GM13976 (cell line): ENCODE measurements around the gene KCNMA1.

ENCODE experiments used
- DNase-seq: peaks from one replicate; pipeline ENCODE4 v3.0.0; 2012; ENCODE audit warnings: low spot score
- in situ Hi-C: fragments of 300-500 bp; cut with MboI; formaldehyde crosslinking; loops from one replicate; pipeline ENCODE4 v1.12.0; 2022; ENCODE audit warnings: low sequenced_read_pairs, mixed read lengths, inconsistent platforms; ENCODE audit not compliant: unreplicated experiment
- TF ChIP-seq, protein P1 (sequence below): IDR thresholded peaks from 2 replicates; pipeline ENCODE4 v1.5.1; 2012; ENCODE audit warnings: borderline replicate concordance, mild to moderate bottlenecking; ENCODE audit not compliant: insufficient read depth; ENCODE audit errors: extremely low read depth, missing control alignments, control extremely low read depth

The KCNMA1 gene

GRCh38 chr10:77068969-77069368 is 568.6 kb downstream of the KCNMA1 start:
- DNase-seq: no peak
- in situ Hi-C loops: no loop called here
- TF ChIP-seq, protein P1, sequence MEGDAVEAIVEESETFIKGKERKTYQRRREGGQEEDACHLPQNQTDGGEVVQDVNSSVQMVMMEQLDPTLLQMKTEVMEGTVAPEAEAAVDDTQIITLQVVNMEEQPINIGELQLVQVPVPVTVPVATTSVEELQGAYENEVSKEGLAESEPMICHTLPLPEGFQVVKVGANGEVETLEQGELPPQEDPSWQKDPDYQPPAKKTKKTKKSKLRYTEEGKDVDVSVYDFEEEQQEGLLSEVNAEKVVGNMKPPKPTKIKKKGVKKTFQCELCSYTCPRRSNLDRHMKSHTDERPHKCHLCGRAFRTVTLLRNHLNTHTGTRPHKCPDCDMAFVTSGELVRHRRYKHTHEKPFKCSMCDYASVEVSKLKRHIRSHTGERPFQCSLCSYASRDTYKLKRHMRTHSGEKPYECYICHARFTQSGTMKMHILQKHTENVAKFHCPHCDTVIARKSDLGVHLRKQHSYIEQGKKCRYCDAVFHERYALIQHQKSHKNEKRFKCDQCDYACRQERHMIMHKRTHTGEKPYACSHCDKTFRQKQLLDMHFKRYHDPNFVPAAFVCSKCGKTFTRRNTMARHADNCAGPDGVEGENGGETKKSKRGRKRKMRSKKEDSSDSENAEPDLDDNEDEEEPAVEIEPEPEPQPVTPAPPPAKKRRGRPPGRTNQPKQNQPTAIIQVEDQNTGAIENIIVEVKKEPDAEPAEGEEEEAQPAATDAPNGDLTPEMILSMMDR: no peak

- TF ChIP-seq, protein P1: no peak
- DNase-seq: no peak
- in situ Hi-C loops: no loop called here
These were observed 569.3 kb downstream of the KCNMA1 start for GRCh38 chr10:77068272-77068671.

GRCh38 chr10:77062381-77062780 is 575.2 kb downstream of the KCNMA1 start:
- no peak for DNase-seq
- TF ChIP-seq, protein P1: no peak
- in situ Hi-C loops: no loop called here

- TF ChIP-seq, protein P1: no peak
- in situ Hi-C loops: no loop called here
- DNase-seq: no peak
These were observed 576.7 kb downstream of the KCNMA1 start for GRCh38 chr10:77060913-77061312.

- in situ Hi-C loops: no loop called here
- TF ChIP-seq, protein P1: no peak
- no peak for DNase-seq
These were observed 581.0 kb downstream of the KCNMA1 start for GRCh38 chr10:77056650-77057049.

- in situ Hi-C loops: no loop called here
- DNase-seq: no peak
- TF ChIP-seq, protein P1: no peak
These were observed 585.0 kb downstream of the KCNMA1 start for GRCh38 chr10:77052593-77052992.

DNA sequence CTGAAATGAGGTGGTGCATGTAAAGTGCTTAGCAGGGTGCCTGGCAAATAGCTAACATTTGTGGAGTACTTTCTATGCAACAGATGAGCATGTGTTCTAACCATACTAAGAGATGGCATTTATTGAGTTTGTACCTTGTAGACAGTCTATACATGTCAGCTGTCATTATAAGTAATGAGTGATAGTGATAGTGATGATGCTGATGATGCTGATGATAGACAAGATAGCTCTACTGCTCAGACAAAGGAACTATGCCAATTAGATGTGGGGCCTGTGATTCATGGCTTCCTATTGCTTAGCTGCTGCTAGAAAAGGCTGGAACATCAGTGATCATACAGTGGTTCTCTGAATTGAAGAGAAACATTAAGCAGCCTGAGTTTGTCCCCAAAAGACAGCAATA is 585.8 kb downstream of the KCNMA1 start:
- DNase-seq: no peak
- TF ChIP-seq, protein P1: no peak
- in situ Hi-C loops: no loop called here
